Testis (tissue), 5 donors: ENCODE data around the gene SLC38A7. TPM values are rescaled to one million over a fixed set of nuclear protein-coding genes. Genes with fewer than 3 reads are reported as not detected.

Experiments
- DNase-seq: peaks from one replicate; pipeline ENCODE4 v3.0.0-alpha.2; 2019
- H3K27ac ChIP-seq, 2 donors: fragments of 200-600 bp; sonication (generic); one replicate each; pipeline ENCODE4 v1.5.1; 2019
- H3K27me3 ChIP-seq: fragments of 200-600 bp; sonication (generic); one replicate; pipeline ENCODE4 v1.5.1; 2019
- H3K36me3 ChIP-seq: fragments of 200-600 bp; sonication (generic); one replicate; pipeline ENCODE4 v1.5.1; 2017; ENCODE audit warnings: low read depth; ENCODE audit errors: missing control alignments
- H3K4me1 ChIP-seq: fragments of 200-600 bp; sonication (generic); one replicate; pipeline ENCODE4 v1.5.1; 2019
- H3K4me3 ChIP-seq, 2 donors: fragments of 200-600 bp; sonication (generic); one replicate each; pipeline ENCODE4 v1.5.1; 2017 to 2019
- H3K9me3 ChIP-seq: fragments of 200-600 bp; sonication (generic); one replicate; pipeline ENCODE4 v1.5.1; 2017
- CTCF ChIP-seq, 3 experiments: fragments of 450-650 bp in 2 of 3; fragments of 200-600 bp in 1 of 3; sonication (generic) in 1 of 3; IDR thresholded peaks; one replicate each; pipeline ENCODE4 v1.5.1; 2016 to 2019; ENCODE audit warnings: antibody characterized with exemption in 3 of 3, mild to moderate bottlenecking in 2 of 3, moderate library complexity in 1 of 3
- POLR2A ChIP-seq: fragments of 450-650 bp; IDR thresholded peaks from one replicate; pipeline ENCODE4 v1.6.1; 2017; ENCODE audit warnings: antibody characterized with exemption, mild to moderate bottlenecking, moderate library complexity
- WGBS, 2 donors: methylation state at CpG; one replicate each; pipeline ENCODE4 v1.1.5; 2018; 5-methylcytosine and 5-hydroxymethylcytosine counted together
- intact Hi-C: fragments of 100-400 bp; cut with DNase I; formaldehyde crosslinking; loops from one replicate; pipeline ENCODE4 v1.15.1; 2023; ENCODE audit warnings: low total_unique reads
- long read RNA-seq, 2 donors: transcript quantifications; one replicate each; lab custom pipeline, GENCODE V29; 2026
- polyA plus RNA-seq: library from polyadenylated mRNA; stranded (reverse); fragments of 350-450 nt; fragmentation: Illumina TruSeq; extraction: RNeasy Lipid Tissue Mini Kit (QIAGEN cat#74804); gene quantifications from one replicate; pipeline ENCODE4 v1.2.3, GENCODE V29; 2014; ENCODE audit warnings: low read depth, low replicate concordance; ENCODE audit not compliant: insufficient read depth
- total RNA-seq, 2 donors: library from RNA; depleted of rRNA; stranded (reverse); fragments of >200 nt; gene quantifications; one replicate each; pipeline ENCODE4 v1.2.3, GENCODE V29; 2016

The SLC38A7 gene
- total RNA-seq (10 to 100 TPM; 37.4 to 76.4 TPM), polyA plus RNA-seq (66.6 TPM)
- long read RNA-seq, donor 1, full-length matches to known transcripts, result 6 of 6 reads
- long read RNA-seq, donor 1, partial matches to known transcripts, result 0 of 6 reads
- long read RNA-seq, donor 1, other reads (novel, unspliced or antisense), result 0 of 6 reads
- long read RNA-seq, donor 2, full-length matches to known transcripts, result 2 of 2 reads
- long read RNA-seq, donor 2, partial matches to known transcripts, result 0 of 2 reads
- long read RNA-seq, donor 2, other reads (novel, unspliced or antisense), result 0 of 2 reads

- peak; percentile 95 for DNase-seq
- peak within 1 kb of the TSS; percentile 67 to 73 for H3K27ac ChIP-seq
- TF ChIP-seq CTCF (IDR thresholded peaks at IDR 0.05) (no peak), POLR2A (no peak)
- no peaks in the 10 kb centered on the region for H3K27me3 ChIP-seq
- no peaks in the 10 kb centered on the region for H3K36me3 ChIP-seq
- H3K9me3 ChIP-seq, result no peaks in the 10 kb centered on the region
- intact Hi-C loops, result no loop called here
- peaks cover 9% of the 10 kb centered on the region for H3K4me1 ChIP-seq
- WGBS, 2 donors, result 3 to 5% methylated on average over 29 to 41 of the region's 41 CpGs
- peak within 1 kb of the TSS; percentile 88 to 90 for H3K4me3 ChIP-seq
Observed at GRCh38 chr16:58684354-58685083, at the start of gene SLC38A7. SLC38A7 (minus strand) TSS chr16:58684770; CDS start chr16:58680126, 4,644 bp downstream.

- no peaks in the 10 kb centered on the region for H3K36me3 ChIP-seq
- H3K4me1 ChIP-seq, result peaks cover 6% of the 10 kb centered on the region
- DNase-seq, result peak; percentile 92
- no peaks in the 10 kb centered on the region for H3K9me3 ChIP-seq
- H3K27me3 ChIP-seq, result no peaks in the 10 kb centered on the region
- 0 to 1% methylated on average over 21 to 67 of the region's 68 CpGs for WGBS, 2 donors
- H3K27ac ChIP-seq, result peak within 1 kb of the TSS; percentile 44 to 76
- intact Hi-C loops, result no loop called here
- TF ChIP-seq POLR2A, result no peak
- peak; percentile 63 to 88 (median 82) for TF ChIP-seq CTCF (IDR thresholded peaks at IDR 0.05)
- H3K4me3 ChIP-seq, result peak within 1 kb of the TSS; percentile 84 to 93
Observed at GRCh38 chr16:58733671-58734458, 49.3 kb upstream of the SLC38A7 start, which contains the start of gene GOT2. GOT2 (minus strand) TSS chr16:58734316; CDS start chr16:58734228, 88 bp downstream.

GRCh38 chr16:58733248-58733670 lies 48.7 kb upstream of the SLC38A7 start:
- H3K4me3 ChIP-seq, result peak overlapping the region; percentile 84 to 93
- no peak for DNase-seq
- H3K9me3 ChIP-seq, result no peaks in the 10 kb centered on the region
- no peaks in the 10 kb centered on the region for H3K27me3 ChIP-seq
- H3K4me1 ChIP-seq, result peaks cover 12% of the 10 kb centered on the region
- intact Hi-C loops, result no loop called here
- no peaks in the 10 kb centered on the region for H3K36me3 ChIP-seq
- WGBS, 2 donors, result 1 to 3% methylated on average over 23 of the region's 23 CpGs
- no peak for TF ChIP-seq POLR2A
- TF ChIP-seq CTCF (IDR thresholded peaks at IDR 0.05), result no peak
- H3K27ac ChIP-seq, result peak overlapping the region; percentile 44 to 76

- no peak for TF ChIP-seq POLR2A
- WGBS, 2 donors, result 21 to 22% methylated on average over 9 of the region's 9 CpGs
- Histone ChIP-seq H3K27ac (peak overlapping the region in 1 of 2 donors; percentile 76), H3K4me3 (peak overlapping the region; percentile 84 to 93), H3K4me1 (peaks cover 12% of the 10 kb centered on the region), H3K36me3 (no peaks in the 10 kb centered on the region), H3K9me3 (no peaks in the 10 kb centered on the region), H3K27me3 (no peaks in the 10 kb centered on the region)
- no peak for DNase-seq
- intact Hi-C loops, result no loop called here
Observed at GRCh38 chr16:58732545-58733247, 48.1 kb upstream of the SLC38A7 start.
